ENCODE measurements around the gene BICDL2.
A peak's percentile ranks its signal among the peaks of the same experiment; 100 is the strongest.

BICDL2 gene

DNA sequence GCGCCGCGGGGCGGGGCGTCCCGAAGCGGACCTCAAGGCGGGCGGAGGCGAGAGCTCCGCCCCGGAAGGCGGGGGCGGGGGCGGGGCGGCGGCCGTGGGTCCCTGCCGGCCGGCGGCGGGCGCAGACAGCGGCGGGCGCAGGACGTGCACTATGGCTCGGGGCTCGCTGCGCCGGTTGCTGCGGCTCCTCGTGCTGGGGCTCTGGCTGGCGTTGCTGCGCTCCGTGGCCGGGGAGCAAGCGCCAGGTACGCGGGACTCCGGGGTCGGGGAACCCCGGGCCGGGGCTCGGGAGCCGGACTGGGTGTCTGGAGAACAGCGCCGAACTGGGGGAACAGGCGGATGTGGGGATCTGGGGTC lies 16.5 kb downstream of the BICDL2 start, which contains the start of gene TNFRSF12A:
TNFRSF12A (plus strand) TSS at position 122 of the 357 bp plus-strand sequence; CDS start at position 152, 30 bp downstream.
- H3K9me3 ChIP-seq (ENCODE audit: control insufficient read depth, low read length), result no peaks in the 10 kb centered on the region
- peaks cover 4% of the 10 kb centered on the region for H3K27me3 ChIP-seq (replicated peaks; ENCODE audit: control insufficient read depth, insufficient read depth, low read length, poor library complexity, severe bottlenecking)
- peak; percentile 54 to 61 (median 58) for DNase-seq
- H3K36me3 ChIP-seq (ENCODE audit: control insufficient read depth, insufficient read depth, low read length), result no peaks in the 10 kb centered on the region
- peaks cover 53% of the 10 kb centered on the region for H3K4me1 ChIP-seq (ENCODE audit: control insufficient read depth, insufficient read depth, low read length, poor library complexity, severe bottlenecking)
- H3K4me3 ChIP-seq (ENCODE audit: insufficient read depth, low read depth, low read length, poor library complexity, severe bottlenecking), result peak within 1 kb of the TSS; percentile 57
- peak within 1 kb of the TSS; percentile 88 for H3K27ac ChIP-seq (ENCODE audit: insufficient read depth, low read length, poor library complexity, severe bottlenecking)

DNA sequence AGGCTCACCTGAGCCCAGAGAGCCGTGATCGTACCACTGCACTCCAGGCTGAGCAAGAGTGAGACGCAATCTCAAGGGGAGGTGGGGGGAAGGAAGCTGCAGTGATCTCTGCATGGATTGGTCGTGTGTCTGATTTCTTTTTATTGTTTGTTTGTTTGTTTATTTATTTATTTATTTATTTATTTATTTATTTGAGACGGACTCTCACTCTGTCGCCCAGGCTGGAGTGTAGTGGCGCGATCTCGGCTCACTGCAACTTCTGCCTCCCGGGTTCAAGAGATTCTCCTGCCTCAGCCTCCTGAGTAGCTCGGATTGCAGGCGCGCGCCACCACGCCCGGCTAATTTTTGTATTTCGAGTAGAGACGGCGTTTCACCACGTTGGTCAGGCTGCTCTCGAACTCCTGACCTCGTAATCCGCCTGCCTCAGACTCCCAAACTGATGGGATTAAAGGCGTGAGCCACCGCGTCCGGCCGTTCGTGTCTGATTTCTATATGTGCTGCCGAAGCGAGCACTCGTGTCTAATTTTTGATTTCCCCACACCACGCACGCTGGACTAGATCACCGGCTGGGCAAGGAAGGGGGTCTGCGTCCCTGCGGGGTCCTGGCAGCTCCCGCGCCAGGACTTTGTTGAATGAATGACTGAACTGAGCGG lies 17.0 kb downstream of the BICDL2 start:
- Histone ChIP-seq H3K4me3 (ENCODE audit: insufficient read depth, low read depth, low read length, poor library complexity, severe bottlenecking) (peak overlapping the region; percentile 22), H3K9me3 (ENCODE audit: control insufficient read depth, low read length) (no peaks in the 10 kb centered on the region), H3K27ac (ENCODE audit: insufficient read depth, low read length, poor library complexity, severe bottlenecking) (peak overlapping the region; percentile 18), H3K36me3 (ENCODE audit: control insufficient read depth, insufficient read depth, low read length) (no peaks in the 10 kb centered on the region), H3K27me3 (replicated peaks; ENCODE audit: control insufficient read depth, insufficient read depth, low read length, poor library complexity, severe bottlenecking) (peaks cover 4% of the 10 kb centered on the region), H3K4me1 (ENCODE audit: control insufficient read depth, insufficient read depth, low read length, poor library complexity, severe bottlenecking) (peaks cover 53% of the 10 kb centered on the region)
- DNase-seq, result no peak

DNA sequence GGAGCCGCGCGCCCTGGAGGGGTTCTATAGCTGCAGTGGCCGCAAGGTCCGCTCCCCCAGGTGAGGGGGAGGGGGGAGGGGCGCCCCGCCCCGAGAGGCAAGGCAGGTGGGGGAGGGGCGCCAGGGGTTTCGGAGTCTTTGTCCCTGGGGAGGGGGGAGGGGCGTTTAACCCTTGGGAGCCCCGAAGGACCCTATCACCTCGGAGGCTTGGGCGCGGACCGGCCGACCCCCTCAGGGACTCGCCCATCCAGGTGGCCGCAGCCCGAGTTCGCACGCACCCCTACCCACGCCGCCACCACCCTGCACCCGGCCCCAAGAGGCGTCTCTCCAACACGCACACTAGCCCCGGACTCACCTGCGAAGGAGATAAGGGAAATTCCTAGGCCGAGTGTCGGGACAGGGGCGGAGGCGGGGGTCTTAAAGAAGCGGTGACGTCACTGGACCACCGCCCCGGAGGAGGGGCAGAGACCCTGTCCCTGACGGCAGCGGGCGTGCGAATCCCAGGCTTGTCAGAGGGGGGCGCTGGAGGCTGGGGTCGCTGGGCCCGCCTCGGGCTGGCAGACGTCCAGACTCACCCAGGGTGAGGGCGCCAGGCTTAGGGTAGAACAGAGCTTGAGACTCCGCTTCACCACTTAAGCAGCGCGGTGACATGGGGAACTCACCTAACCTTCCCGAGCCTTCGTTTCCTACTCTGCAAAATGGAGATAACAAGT lies 18.8 kb downstream of the BICDL2 start, which contains the start of gene CLDN6:
CLDN6 (minus strand) TSS at position 390 of the 713 bp plus-strand sequence. CDS start 2,162 bp downstream, outside the sequence.
- H3K36me3 ChIP-seq (ENCODE audit: control insufficient read depth, insufficient read depth, low read length), result no peaks in the 10 kb centered on the region
- no peak for DNase-seq
- no peak within 1 kb of the TSS for H3K4me3 ChIP-seq (ENCODE audit: insufficient read depth, low read depth, low read length, poor library complexity, severe bottlenecking)
- no peaks in the 10 kb centered on the region for H3K9me3 ChIP-seq (ENCODE audit: control insufficient read depth, low read length)
- H3K27me3 ChIP-seq (replicated peaks; ENCODE audit: control insufficient read depth, insufficient read depth, low read length, poor library complexity, severe bottlenecking), result peaks cover 4% of the 10 kb centered on the region
- H3K27ac ChIP-seq (ENCODE audit: insufficient read depth, low read length, poor library complexity, severe bottlenecking), result no peak within 1 kb of the TSS
- H3K4me1 ChIP-seq (ENCODE audit: control insufficient read depth, insufficient read depth, low read length, poor library complexity, severe bottlenecking), result peaks cover 45% of the 10 kb centered on the region

DNA sequence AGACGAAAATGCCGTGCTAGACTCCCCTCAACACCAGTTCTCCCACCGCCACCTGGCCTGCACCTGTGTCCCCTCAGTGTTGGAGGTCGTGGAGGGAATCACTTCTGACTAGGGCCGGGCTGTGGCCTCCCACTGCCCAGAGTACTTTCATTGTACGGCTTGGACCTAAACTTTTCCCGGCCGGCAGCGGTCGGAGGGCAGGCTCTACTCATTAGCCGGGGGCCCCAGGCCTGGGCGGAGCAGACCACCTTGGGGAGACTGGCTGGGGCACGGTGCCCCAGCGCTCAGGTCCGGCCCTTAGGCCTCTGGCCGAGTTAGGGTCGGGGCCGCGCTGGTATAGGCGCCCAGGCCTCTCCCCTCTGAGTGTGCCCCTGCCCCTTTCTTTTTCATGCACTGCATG lies 19.4 kb downstream of the BICDL2 start:
- Histone ChIP-seq H3K4me1 (ENCODE audit: control insufficient read depth, insufficient read depth, low read length, poor library complexity, severe bottlenecking) (peaks cover 43% of the 10 kb centered on the region), H3K9me3 (ENCODE audit: control insufficient read depth, low read length) (no peaks in the 10 kb centered on the region), H3K36me3 (ENCODE audit: control insufficient read depth, insufficient read depth, low read length) (no peaks in the 10 kb centered on the region), H3K4me3 (ENCODE audit: insufficient read depth, low read depth, low read length, poor library complexity, severe bottlenecking) (no peak overlapping the region), H3K27me3 (replicated peaks; ENCODE audit: control insufficient read depth, insufficient read depth, low read length, poor library complexity, severe bottlenecking) (peaks cover 4% of the 10 kb centered on the region), H3K27ac (ENCODE audit: insufficient read depth, low read length, poor library complexity, severe bottlenecking) (no peak overlapping the region)
- no peak for DNase-seq

DNA sequence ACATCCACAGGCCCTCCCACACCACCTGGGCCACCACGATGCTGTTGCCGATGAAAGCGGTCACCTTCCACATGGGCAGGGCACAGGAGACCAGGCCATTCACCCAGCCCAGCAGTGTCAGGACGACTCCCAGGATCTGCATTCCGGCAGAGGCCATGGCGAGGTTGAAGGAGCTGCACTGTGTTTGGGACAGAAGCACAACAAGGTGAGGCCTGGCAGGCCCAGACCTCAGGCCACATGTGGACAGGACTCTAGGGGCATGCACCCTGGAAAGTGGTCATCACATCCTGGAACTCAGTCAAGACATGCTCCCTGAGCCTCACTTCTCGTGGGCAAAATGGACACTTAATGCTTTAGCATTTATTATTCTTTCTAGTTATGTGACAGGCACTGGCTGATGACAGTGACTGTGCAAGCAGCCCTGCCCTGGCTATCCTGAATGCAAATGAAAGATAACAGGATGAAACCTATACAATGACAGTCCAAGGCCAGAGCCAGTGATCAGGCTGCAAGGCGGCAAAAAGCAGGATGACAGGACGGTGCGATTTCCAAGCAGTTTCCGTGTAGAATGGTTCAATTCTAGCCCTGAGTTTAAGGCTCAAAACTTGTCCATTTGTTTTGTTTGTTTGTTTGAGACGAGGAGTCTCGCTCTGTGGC lies 20.8 kb downstream of the BICDL2 start:
- H3K36me3 ChIP-seq (ENCODE audit: control insufficient read depth, insufficient read depth, low read length), result no peaks in the 10 kb centered on the region
- H3K4me1 ChIP-seq (ENCODE audit: control insufficient read depth, insufficient read depth, low read length, poor library complexity, severe bottlenecking), result peaks cover 29% of the 10 kb centered on the region
- H3K9me3 ChIP-seq (ENCODE audit: control insufficient read depth, low read length), result no peaks in the 10 kb centered on the region
- no peak for DNase-seq
- no peak overlapping the region for H3K27ac ChIP-seq (ENCODE audit: insufficient read depth, low read length, poor library complexity, severe bottlenecking)
- no peak overlapping the region for H3K4me3 ChIP-seq (ENCODE audit: insufficient read depth, low read depth, low read length, poor library complexity, severe bottlenecking)
- H3K27me3 ChIP-seq (replicated peaks; ENCODE audit: control insufficient read depth, insufficient read depth, low read length, poor library complexity, severe bottlenecking), result peaks cover 8% of the 10 kb centered on the region

DNA sequence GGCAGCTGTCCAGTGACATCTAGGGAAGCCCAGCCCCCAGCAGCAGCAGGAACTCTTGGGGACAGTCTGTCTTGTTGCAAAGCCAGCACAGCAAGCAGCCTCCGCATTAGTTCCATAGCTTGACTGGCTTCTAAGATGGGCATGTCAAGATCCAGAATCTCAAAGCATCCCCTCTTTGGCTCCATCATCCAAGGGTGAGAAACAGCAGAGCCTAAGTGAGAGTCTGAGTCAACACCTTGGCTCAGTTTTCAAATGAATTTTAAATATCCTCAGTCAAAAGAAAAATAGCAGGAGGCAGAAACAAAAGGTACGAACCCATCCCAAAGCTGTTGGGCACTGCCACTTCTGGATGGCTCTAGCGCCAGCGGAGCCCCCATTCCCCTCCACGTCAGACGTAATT lies 21.8 kb downstream of the BICDL2 start:
- Histone ChIP-seq H3K27me3 (replicated peaks; ENCODE audit: control insufficient read depth, insufficient read depth, low read length, poor library complexity, severe bottlenecking) (peaks cover 8% of the 10 kb centered on the region), H3K4me1 (ENCODE audit: control insufficient read depth, insufficient read depth, low read length, poor library complexity, severe bottlenecking) (peaks cover 21% of the 10 kb centered on the region), H3K9me3 (ENCODE audit: control insufficient read depth, low read length) (no peaks in the 10 kb centered on the region), H3K27ac (ENCODE audit: insufficient read depth, low read length, poor library complexity, severe bottlenecking) (no peak overlapping the region), H3K4me3 (ENCODE audit: insufficient read depth, low read depth, low read length, poor library complexity, severe bottlenecking) (no peak overlapping the region), H3K36me3 (ENCODE audit: control insufficient read depth, insufficient read depth, low read length) (no peaks in the 10 kb centered on the region)
- no peak for DNase-seq

DNA sequence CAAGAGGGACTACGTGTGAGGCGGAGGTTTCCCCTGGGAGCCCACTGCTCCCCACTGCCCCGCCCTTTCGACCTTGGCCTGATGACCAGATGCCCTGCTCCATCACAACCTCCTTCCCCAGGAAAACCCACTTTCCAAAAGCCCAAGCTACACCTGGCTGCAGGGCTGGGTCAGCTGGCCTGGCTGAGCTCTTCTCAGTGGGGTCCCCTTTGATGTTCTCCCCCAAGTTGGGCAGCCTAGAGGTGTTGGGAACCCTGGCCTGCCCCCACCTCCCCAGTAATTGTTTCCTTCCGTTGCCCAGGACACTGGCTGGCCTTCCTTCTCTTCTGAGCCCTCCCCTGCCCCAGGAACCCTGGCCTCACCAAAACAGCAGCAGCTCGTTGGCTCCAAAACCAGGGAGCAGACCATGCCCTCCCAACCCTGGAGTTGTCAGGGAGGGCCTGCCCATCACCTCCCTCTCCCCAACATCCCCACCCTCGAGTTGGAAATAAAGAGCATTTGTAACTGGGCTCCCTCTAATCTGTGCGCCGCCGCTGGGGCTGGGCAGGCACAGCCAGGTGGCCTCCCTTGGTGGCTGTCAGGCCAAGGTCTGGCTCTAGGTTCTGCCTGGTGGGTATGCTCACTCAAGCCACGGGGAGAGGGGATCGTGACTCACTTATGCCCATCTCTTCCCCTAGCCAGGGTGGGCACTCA lies 22.6 kb downstream of the BICDL2 start:
- H3K27ac ChIP-seq (ENCODE audit: insufficient read depth, low read length, poor library complexity, severe bottlenecking), result no peak overlapping the region
- no peaks in the 10 kb centered on the region for H3K9me3 ChIP-seq (ENCODE audit: control insufficient read depth, low read length)
- H3K27me3 ChIP-seq (replicated peaks; ENCODE audit: control insufficient read depth, insufficient read depth, low read length, poor library complexity, severe bottlenecking), result peaks cover 8% of the 10 kb centered on the region
- H3K4me1 ChIP-seq (ENCODE audit: control insufficient read depth, insufficient read depth, low read length, poor library complexity, severe bottlenecking), result peaks cover 14% of the 10 kb centered on the region
- H3K36me3 ChIP-seq (ENCODE audit: control insufficient read depth, insufficient read depth, low read length), result no peaks in the 10 kb centered on the region
- no peak for DNase-seq
- no peak overlapping the region for H3K4me3 ChIP-seq (ENCODE audit: insufficient read depth, low read depth, low read length, poor library complexity, severe bottlenecking)

DNA sequence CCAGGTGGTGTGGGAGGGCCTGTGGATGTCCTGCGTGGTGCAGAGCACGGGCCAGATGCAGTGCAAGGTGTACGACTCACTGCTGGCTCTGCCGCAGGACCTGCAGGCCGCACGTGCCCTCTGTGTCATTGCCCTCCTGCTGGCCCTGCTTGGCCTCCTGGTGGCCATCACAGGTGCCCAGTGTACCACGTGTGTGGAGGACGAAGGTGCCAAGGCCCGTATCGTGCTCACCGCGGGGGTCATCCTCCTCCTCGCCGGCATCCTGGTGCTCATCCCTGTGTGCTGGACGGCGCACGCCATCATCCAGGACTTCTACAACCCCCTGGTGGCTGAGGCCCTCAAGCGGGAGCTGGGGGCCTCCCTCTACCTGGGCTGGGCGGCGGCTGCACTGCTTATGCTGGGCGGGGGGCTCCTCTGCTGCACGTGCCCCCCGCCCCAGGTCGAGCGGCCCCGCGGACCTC lies 23.2 kb downstream of the BICDL2 start:
- no peaks in the 10 kb centered on the region for H3K9me3 ChIP-seq (ENCODE audit: control insufficient read depth, low read length)
- no peak for DNase-seq
- H3K4me1 ChIP-seq (ENCODE audit: control insufficient read depth, insufficient read depth, low read length, poor library complexity, severe bottlenecking), result peaks cover 16% of the 10 kb centered on the region
- H3K36me3 ChIP-seq (ENCODE audit: control insufficient read depth, insufficient read depth, low read length), result no peaks in the 10 kb centered on the region
- no peak overlapping the region for H3K27ac ChIP-seq (ENCODE audit: insufficient read depth, low read length, poor library complexity, severe bottlenecking)
- peaks cover 8% of the 10 kb centered on the region for H3K27me3 ChIP-seq (replicated peaks; ENCODE audit: control insufficient read depth, insufficient read depth, low read length, poor library complexity, severe bottlenecking)
- H3K4me3 ChIP-seq (ENCODE audit: insufficient read depth, low read depth, low read length, poor library complexity, severe bottlenecking), result no peak overlapping the region

DNA sequence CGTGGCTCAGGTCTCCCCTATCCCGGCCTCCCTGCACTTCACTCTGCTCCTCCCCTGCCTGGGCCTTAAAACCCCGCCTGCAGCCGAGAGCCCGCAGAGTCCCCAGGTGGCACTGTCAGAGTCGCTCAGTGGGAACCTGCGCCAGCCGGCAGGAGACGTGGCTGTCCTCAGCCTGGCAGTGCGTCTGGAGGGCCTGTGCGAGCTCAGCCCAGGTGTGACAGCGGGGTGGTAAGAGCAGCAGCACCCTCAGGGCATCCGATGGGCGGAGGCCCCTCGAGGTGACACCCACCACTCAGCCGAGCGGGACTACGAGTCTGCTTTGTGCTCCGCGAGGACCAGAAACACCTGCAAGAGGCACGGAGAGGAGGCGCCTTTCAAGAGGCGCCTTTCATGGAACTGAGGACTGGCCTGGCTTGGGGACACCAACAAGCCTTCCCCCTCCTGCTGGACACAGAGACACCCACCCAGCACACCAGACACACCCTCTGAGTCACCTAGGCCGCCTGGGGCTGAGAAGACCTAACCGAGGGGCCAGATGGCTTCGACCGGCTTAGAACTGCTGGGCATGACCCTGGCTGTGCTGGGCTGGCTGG lies 23.8 kb downstream of the BICDL2 start, which contains the start of gene CLDN9:
CLDN9 (plus strand) TSS at position 96 of the 593 bp plus-strand sequence; CDS start at position 536, 440 bp downstream.
- no peaks in the 10 kb centered on the region for H3K9me3 ChIP-seq (ENCODE audit: control insufficient read depth, low read length)
- no peaks in the 10 kb centered on the region for H3K36me3 ChIP-seq (ENCODE audit: control insufficient read depth, insufficient read depth, low read length)
- H3K4me1 ChIP-seq (ENCODE audit: control insufficient read depth, insufficient read depth, low read length, poor library complexity, severe bottlenecking), result peaks cover 16% of the 10 kb centered on the region
- no peak within 1 kb of the TSS for H3K27ac ChIP-seq (ENCODE audit: insufficient read depth, low read length, poor library complexity, severe bottlenecking)
- H3K4me3 ChIP-seq (ENCODE audit: insufficient read depth, low read depth, low read length, poor library complexity, severe bottlenecking), result no peak within 1 kb of the TSS
- peaks cover 7% of the 10 kb centered on the region for H3K27me3 ChIP-seq (replicated peaks; ENCODE audit: control insufficient read depth, insufficient read depth, low read length, poor library complexity, severe bottlenecking)
- DNase-seq, result no peak

Data from effector memory CD4-positive, alpha-beta T cell (primary cell).